PC-9 (cell line): ENCODE measurements around the gene BRAP. TPM values are rescaled to one million over a fixed set of nuclear protein-coding genes. Genes with fewer than 3 reads are reported as not detected.
A peak's percentile ranks its signal among the peaks of the same experiment; 100 is the strongest.
"Not testable (repeated sequence)": the region's sequence is repeated elsewhere in the genome, so short reads cannot be mapped to it uniquely, and the experiment has no call there.

Source experiments
- BruUV-seq: library from RNA; stranded (reverse); fragments of 400-500 nt; replicated peaks from 2 replicates; lab custom pipeline; 2021; lab: Mats Ljungman, UMichigan
- CTCF ChIA-PET: fragments of 300-600 bp; sonication (Branson Sonifier 250); formaldehyde crosslinking; loops from one replicate; lab custom pipeline; 2022; ENCODE audit warnings: antibody characterized with exemption; lab: Charles Lee
- POLR2A ChIA-PET: fragments of 300-600 bp; sonication (Branson Sonifier 250); formaldehyde crosslinking; loops from one replicate; lab custom pipeline; 2022; ENCODE audit warnings: antibody characterized with exemption; ENCODE audit not compliant: unreplicated experiment; lab: Charles Lee
- DNase-seq, 2 experiments: peaks; one replicate each; pipeline versions ENCODE4 v3.0.0 to v3.0.0-alpha.2; 2015 to 2022; ENCODE audit warnings: mixed read lengths in 1 of 2
- H2AFZ ChIP-seq: fragments of 200-600 bp; sonication (generic); 2 replicates; pipeline ENCODE4 v1.8.1; 2017; ENCODE audit warnings: antibody characterized with exemption
- H3F3A ChIP-seq: fragments of 200-600 bp; sonication (generic); 2 replicates; pipeline ENCODE4 v1.8.1; 2017; ENCODE audit warnings: antibody characterized with exemption, mild to moderate bottlenecking, low read depth; ENCODE audit not compliant: insufficient read depth
- H3K27ac ChIP-seq: fragments of 200-600 bp; sonication (generic); 2 replicates; pipeline ENCODE4 v1.6.1; 2016; ENCODE audit warnings: mixed run types
- H3K27me3 ChIP-seq: fragments of 200-600 bp; sonication (generic); 2 replicates; pipeline ENCODE4 v1.6.1; 2016; ENCODE audit warnings: low read depth, mixed run types; ENCODE audit not compliant: insufficient read depth
- H3K36me3 ChIP-seq: fragments of 200-600 bp; sonication (generic); 2 replicates; pipeline ENCODE4 v1.6.1; 2016; ENCODE audit warnings: low read depth, mixed run types
- H3K4me1 ChIP-seq: fragments of 200-600 bp; sonication (generic); replicated peaks from 2 replicates; pipeline ENCODE4 v1.6.1; 2016; ENCODE audit warnings: mixed run types; ENCODE audit not compliant: insufficient read depth
- H3K4me2 ChIP-seq: fragments of 200-600 bp; sonication (generic); 2 replicates; pipeline ENCODE4 v1.6.1; 2017; ENCODE audit warnings: mixed run types
- H3K4me3 ChIP-seq: fragments of 200-600 bp; sonication (generic); 2 replicates; pipeline ENCODE4 v1.6.1; 2016; ENCODE audit warnings: mixed run types
- H3K79me2 ChIP-seq: fragments of 200-600 bp; sonication (generic); 2 replicates; pipeline ENCODE4 v1.6.1; 2017; ENCODE audit warnings: low read depth, mixed run types
- H3K9me2 ChIP-seq: fragments of 200-600 bp; sonication (generic); 2 replicates; pipeline ENCODE4 v1.8.1; 2017; ENCODE audit warnings: mild to moderate bottlenecking; ENCODE audit not compliant: insufficient read depth
- H3K9me3 ChIP-seq: fragments of 200-600 bp; sonication (generic); 2 replicates; pipeline ENCODE4 v1.8.1; 2016; ENCODE audit warnings: low read depth; ENCODE audit not compliant: insufficient read depth
- H4K20me1 ChIP-seq: fragments of 200-600 bp; sonication (generic); 2 replicates; pipeline ENCODE4 v1.8.1; 2017; ENCODE audit not compliant: insufficient read depth
- EZH2 ChIP-seq: fragments of 200-600 bp; sonication (generic); IDR thresholded peaks from 2 replicates; pipeline ENCODE4 v1.8.0; 2017; ENCODE audit warnings: antibody characterized with exemption, low read depth
- intact Hi-C: fragments of 100-400 bp; cut with micrococcal nuclease; formaldehyde crosslinking; loops from one replicate; pipeline ENCODE4 v1.10.0; 2022; ENCODE audit not compliant: unreplicated experiment
- total RNA-seq: library from RNA; stranded (reverse); gene quantifications from 2 replicates; pipeline ENCODE4 v1.2.3, GENCODE V29; 2021
- TF ChIP-seq, protein P1 (sequence below): fragments of 200-600 bp; sonication (generic); conservative IDR thresholded peaks from 2 replicates; pipeline ENCODE4 v1.6.1; 2017; ENCODE audit warnings: mixed run types, antibody characterized with exemption, mild to moderate bottlenecking, moderate library complexity

Gene BRAP
- total RNA-seq, 1 experiment from 2014 or later = 15.8 TPM

DNA sequence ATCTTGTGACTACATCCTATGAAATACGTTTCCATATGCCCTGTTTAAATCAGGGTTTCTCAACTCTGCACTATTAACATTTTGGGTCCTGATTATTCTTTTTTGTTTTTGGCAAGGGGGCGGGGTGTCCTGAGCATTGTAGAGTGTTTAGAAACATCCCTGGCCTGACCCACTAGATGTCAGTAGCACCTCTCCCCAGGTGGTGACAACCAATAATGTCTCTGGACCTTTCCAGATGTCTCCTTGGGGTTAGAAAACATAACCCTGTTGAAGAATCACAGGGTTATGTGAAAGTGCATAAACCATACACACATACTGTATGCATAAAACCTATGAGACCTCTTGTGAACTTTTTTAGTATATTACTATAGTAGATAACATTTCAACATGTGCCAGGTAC lies 1.5 kb upstream of the BRAP start:
- Histone ChIP-seq H3K79me2 (peaks cover 49% of the 10 kb centered on the region), H4K20me1 (no peaks in the 10 kb centered on the region; the same call in none of the 2 replicates), H3K9me3 (no peaks in the 10 kb centered on the region), H2AFZ (no peak overlapping the region), H3K27me3 (no peaks in the 10 kb centered on the region), H3K9me2 (no peaks in the 10 kb centered on the region), H3K4me3 (peak overlapping the region; percentile 88; the same call in 1 of the 2 replicates), H3K27ac (no peak overlapping the region), H3K36me3 (no peaks in the 10 kb centered on the region), H3K4me2 (peak overlapping the region; percentile 94), H3K4me1 (peaks cover 18% of the 10 kb centered on the region; the same call in 1 of the 2 replicates), H3F3A (peaks cover 14% of the 10 kb centered on the region; the same call in 1 of the 2 replicates)
- TF ChIP-seq, protein P1, sequence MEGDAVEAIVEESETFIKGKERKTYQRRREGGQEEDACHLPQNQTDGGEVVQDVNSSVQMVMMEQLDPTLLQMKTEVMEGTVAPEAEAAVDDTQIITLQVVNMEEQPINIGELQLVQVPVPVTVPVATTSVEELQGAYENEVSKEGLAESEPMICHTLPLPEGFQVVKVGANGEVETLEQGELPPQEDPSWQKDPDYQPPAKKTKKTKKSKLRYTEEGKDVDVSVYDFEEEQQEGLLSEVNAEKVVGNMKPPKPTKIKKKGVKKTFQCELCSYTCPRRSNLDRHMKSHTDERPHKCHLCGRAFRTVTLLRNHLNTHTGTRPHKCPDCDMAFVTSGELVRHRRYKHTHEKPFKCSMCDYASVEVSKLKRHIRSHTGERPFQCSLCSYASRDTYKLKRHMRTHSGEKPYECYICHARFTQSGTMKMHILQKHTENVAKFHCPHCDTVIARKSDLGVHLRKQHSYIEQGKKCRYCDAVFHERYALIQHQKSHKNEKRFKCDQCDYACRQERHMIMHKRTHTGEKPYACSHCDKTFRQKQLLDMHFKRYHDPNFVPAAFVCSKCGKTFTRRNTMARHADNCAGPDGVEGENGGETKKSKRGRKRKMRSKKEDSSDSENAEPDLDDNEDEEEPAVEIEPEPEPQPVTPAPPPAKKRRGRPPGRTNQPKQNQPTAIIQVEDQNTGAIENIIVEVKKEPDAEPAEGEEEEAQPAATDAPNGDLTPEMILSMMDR = no peak; the same call in 1 of the 2 replicates
- TF ChIP-seq EZH2 = no peak
- no peak for DNase-seq
- BruUV-seq = no TSS peak
- ChIA-PET CTCF (no interaction called here), POLR2A (no interaction called here)
- intact Hi-C loops = loop anchor here (2.0 to 5.0 kb wide), 2 partner anchors 126 to 725 kb away; no protein-coding TSS in a partner anchor

DNA sequence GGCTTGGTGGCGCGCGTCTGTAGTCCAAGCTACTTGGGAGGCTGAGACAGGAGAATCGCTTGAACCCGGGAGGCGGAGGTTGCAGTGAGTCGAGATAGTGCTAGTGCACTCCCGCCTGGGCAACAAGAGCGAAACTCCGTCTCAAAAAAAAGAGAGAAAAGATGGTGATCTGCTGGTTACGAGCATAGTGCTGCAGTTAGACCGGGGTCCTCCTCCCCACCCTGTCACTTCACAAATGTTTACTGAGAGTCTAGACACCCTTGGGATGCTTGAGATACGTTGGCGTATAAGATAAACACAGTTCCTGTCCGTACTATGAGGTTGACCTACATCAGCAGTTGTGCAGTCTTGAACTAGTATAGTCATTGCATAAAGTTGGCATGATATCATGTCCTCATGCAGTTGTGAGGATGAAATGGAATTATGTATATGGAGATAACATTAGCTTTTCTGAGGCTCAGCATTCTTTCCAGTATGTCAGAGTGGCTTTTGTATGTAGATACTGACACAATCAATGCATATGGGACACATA lies 884 bp upstream of the BRAP start:
- Histone ChIP-seq H3K27me3 (no peaks in the 10 kb centered on the region), H3K79me2 (peaks cover 49% of the 10 kb centered on the region), H4K20me1 (no peaks in the 10 kb centered on the region; the same call in none of the 2 replicates), H3K9me2 (no peaks in the 10 kb centered on the region), H3F3A (peaks cover 14% of the 10 kb centered on the region; the same call in 1 of the 2 replicates), H3K27ac (peak overlapping the region; percentile 54; the same call in 1 of the 2 replicates), H2AFZ (peak overlapping the region; percentile 95), H3K4me3 (peak overlapping the region; percentile 88), H3K9me3 (no peaks in the 10 kb centered on the region), H3K4me2 (peak overlapping the region; percentile 94), H3K4me1 (peaks cover 18% of the 10 kb centered on the region; the same call in 1 of the 2 replicates), H3K36me3 (peaks cover 4% of the 10 kb centered on the region)
- no peak for DNase-seq
- intact Hi-C loops = loop anchor here (2.0 to 5.0 kb wide), 2 partner anchors 126 to 726 kb away; no protein-coding TSS in a partner anchor
- TF ChIP-seq EZH2 = no peak
- TF ChIP-seq, protein P1 = no peak
- no TSS peak for BruUV-seq
- POLR2A ChIA-PET = interaction anchor here (0.6 kb wide), 1 partner anchor 179 kb away, joined by 3 read pairs; no protein-coding TSS in a partner anchor
- CTCF ChIA-PET = interaction anchor here (0.5 kb wide), 1 partner anchor 116 kb away, joined by 6 read pairs; no protein-coding TSS in a partner anchor

DNA sequence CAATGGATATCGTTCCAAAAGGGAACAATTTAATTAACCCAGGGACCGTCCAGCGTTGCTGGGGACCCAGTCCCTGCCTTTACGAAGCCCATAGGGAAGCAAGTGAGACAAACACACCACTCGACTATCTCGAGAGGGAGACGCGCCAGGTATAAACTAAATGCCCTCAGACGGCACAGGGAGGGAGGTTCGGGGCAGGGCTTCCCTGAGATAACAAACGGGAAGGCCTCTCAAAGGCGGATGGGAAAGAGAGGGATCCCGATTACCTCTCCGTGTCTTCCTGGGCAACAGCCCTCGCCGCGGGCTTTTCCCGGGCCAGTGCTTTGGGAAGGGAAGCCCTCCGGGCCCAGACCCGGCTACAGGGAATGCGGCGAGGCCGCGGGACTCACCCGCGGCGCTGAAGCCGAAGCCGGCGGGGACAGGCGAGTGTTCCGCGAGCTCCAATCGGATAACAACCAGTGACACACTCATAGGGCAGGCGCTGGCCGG lies 390 bp downstream of the BRAP start:
- Histone ChIP-seq H3K27ac (peak overlapping the region; percentile 28; the same call in 1 of the 2 replicates), H3K36me3 (peaks cover 14% of the 10 kb centered on the region), H4K20me1 (no peaks in the 10 kb centered on the region; the same call in none of the 2 replicates), H3K9me2 (no peaks in the 10 kb centered on the region), H3F3A (peaks cover 14% of the 10 kb centered on the region; the same call in 1 of the 2 replicates), H3K79me2 (peaks cover 49% of the 10 kb centered on the region), H3K4me2 (peak overlapping the region; percentile 94), H3K27me3 (no peaks in the 10 kb centered on the region), H2AFZ (peak overlapping the region; percentile 80), H3K9me3 (no peaks in the 10 kb centered on the region), H3K4me1 (peaks cover 18% of the 10 kb centered on the region; the same call in 1 of the 2 replicates), H3K4me3 (peak overlapping the region; percentile 88)
- ChIA-PET CTCF (no interaction called here), POLR2A (interaction anchor here (0.5 to 0.7 kb wide), 6 partner anchors 25 to 470 kb away, joined by 3 to 6 read pairs (median 5); no protein-coding TSS in a partner anchor)
- TF ChIP-seq, protein P1 = no peak
- TF ChIP-seq EZH2 = no peak
- DNase-seq = no peak
- intact Hi-C loops = loop anchor here (5.0 kb wide), 1 partner anchor 727 kb away; no protein-coding TSS in a partner anchor
- BruUV-seq = TSS peak; percentile 57

DNA sequence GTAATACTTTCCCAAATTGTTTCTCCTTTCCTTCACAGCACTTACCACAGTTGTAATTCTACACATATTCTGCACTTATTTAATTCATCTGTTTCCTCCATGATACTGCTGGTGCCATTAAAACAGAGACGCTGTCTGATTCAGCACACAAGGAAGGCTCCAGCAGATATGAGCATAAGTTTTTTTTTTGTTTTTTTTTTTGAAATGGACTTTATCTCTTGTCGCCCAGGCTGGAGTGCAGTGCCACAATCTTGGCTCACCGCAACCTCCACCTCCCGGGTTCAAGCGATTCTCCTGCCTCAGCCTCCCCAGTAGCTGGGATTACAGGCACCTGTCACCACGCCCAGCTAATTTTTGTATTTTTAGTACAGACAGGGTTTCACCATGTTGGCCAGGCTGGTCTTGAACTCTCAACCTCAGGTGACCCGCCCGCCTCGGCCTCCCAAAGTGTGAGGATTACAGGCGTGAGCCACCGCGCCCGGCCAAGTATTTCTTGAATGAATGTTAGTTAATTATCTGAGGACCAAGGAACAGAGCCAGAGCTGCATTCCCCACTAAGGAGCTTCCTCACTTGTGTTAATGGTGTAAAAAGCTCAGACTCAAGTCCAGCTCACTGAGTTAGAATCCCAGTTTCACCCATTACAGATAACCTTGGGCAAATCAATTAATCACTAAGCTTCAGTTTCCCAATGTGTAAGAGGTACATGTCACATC lies 1.1 kb downstream of the BRAP start:
- ChIA-PET CTCF (interaction anchor here (0.6 kb wide), 1 partner anchor 386 kb away, joined by 5 read pairs; no protein-coding TSS in a partner anchor), POLR2A (interaction anchor here (0.6 kb wide), 1 partner anchor 155 kb away, joined by 6 read pairs; no protein-coding TSS in a partner anchor)
- DNase-seq, BruUV-seq, H3K9me3 ChIP-seq, H3K27me3 ChIP-seq, H4K20me1 ChIP-seq, H3K9me2 ChIP-seq: not testable (repeated sequence)
- Histone ChIP-seq H3K4me1 (peaks cover 18% of the 10 kb centered on the region; the same call in 1 of the 2 replicates), H2AFZ (peak overlapping the region; percentile 80; the same call in 1 of the 2 replicates), H3K4me2 (peak overlapping the region; percentile 94), H3K36me3 (peaks cover 20% of the 10 kb centered on the region), H3K79me2 (peaks cover 49% of the 10 kb centered on the region), H3K4me3 (peak overlapping the region; percentile 88), H3F3A (peaks cover 14% of the 10 kb centered on the region; the same call in 1 of the 2 replicates), H3K27ac (0 out of 2 replicates have a peak overlapping the region, but pooled peaks have one; percentile 28)
- intact Hi-C loops = loop anchor here (5.0 kb wide), 1 partner anchor 728 kb away; no protein-coding TSS in a partner anchor
